PC-3 (cell line): ENCODE measurements around the gene LNX2.

Source experiments
- CTCF ChIP-seq: fragments of 300-600 bp; sonication (generic); conservative IDR thresholded peaks from 2 replicates; pipeline ENCODE4 v1.5.1; 2017; ENCODE audit warnings: antibody characterized with exemption, low read depth, mild to moderate bottlenecking, low read length
- EZH2 ChIP-seq: fragments of 300-600 bp; sonication (generic); IDR thresholded peaks from one replicate; pipeline ENCODE4 v1.6.1; 2017; ENCODE audit warnings: antibody characterized with exemption, mild to moderate bottlenecking, low read length; ENCODE audit not compliant: unreplicated experiment

- no peak for TF ChIP-seq CTCF
- TF ChIP-seq EZH2 = no peak
Observed at GRCh38 chr13:27599096-27599495, 21.2 kb downstream of the LNX2 start.
